ENCODE data around the gene NCSTN.
"Not testable (repeated sequence)": the region's sequence is repeated elsewhere in the genome, so short reads cannot be mapped to it uniquely, and the experiment has no call there.

The NCSTN gene

DNA sequence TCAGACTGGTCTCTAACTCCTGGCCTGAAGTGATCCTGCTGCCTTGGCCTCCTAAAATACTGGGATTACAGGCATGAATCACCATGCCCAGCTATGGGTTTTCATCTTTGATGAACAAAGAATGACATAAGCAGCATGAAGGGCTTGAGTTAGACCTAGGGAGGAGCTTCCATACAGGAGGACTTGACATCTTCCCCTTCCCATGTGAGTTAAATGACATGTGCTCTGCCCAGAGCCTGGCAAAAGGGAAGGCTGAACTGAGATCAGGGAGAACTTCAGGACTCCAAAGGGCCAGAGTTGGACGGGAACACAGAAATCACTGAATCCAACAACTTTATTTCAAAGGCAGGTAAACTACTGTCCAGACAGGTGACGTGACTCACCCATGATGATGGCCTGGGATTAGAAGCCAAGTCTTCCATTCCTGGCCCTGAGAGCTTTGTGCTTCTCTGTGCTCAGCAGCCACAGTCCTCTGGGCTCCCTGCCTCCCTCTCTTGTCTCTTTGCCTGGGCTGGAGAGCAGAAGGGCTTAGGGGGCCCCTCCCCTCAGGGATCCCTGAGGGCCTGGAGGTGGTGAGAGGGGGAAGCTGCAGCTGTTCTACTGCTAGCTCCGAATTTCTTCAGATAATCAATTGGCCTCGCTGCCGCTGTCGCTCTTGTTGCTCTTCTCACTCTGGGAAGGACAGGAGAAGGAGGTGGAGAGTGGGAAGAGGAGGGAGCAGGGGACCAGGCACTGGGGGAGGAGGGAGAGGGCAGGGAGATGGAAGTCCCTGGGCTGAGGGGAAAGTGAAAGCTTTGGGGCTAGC is 31.3 kb downstream of the NCSTN start:
- Histone ChIP-seq H3K27me3 (ENCODE audit: control insufficient read depth, insufficient read depth, low read length) (no peaks in the 10 kb centered on the region), H3K9ac (ENCODE audit: low read length) (no peak overlapping the region), H3K36me3 (ENCODE audit: control insufficient read depth, low read depth, low read length) (no peaks in the 10 kb centered on the region), H3K4me1 (ENCODE audit: control insufficient read depth, low read depth, low read length) (peaks cover 24% of the 10 kb centered on the region), H3K9me3 (ENCODE audit: control insufficient read depth, low read depth, low read length) (no peaks in the 10 kb centered on the region), H3K4me3 (ENCODE audit: low read length) (peak overlapping the region; percentile 16), H3K27ac (ENCODE audit: low read length) (no peak overlapping the region)

- Histone ChIP-seq H3K4me3 (ENCODE audit: low read length) (peak overlapping the region; percentile 2), H3K27me3 (ENCODE audit: control insufficient read depth, insufficient read depth, low read length) (no peaks in the 10 kb centered on the region), H3K27ac (ENCODE audit: low read length) (peak overlapping the region; percentile 4), H3K9ac (ENCODE audit: low read length) (peak overlapping the region; percentile 48), H3K4me1 (ENCODE audit: control insufficient read depth, low read depth, low read length) (peaks cover 24% of the 10 kb centered on the region), H3K9me3 (ENCODE audit: control insufficient read depth, low read depth, low read length) (no peaks in the 10 kb centered on the region), H3K36me3 (ENCODE audit: control insufficient read depth, low read depth, low read length) (no peaks in the 10 kb centered on the region)
Measured at GRCh38 chr1:160375788-160376524, 32.8 kb downstream of the NCSTN start.

GRCh38 chr1:160376525-160377131 is 33.4 kb downstream of the NCSTN start:
- Histone ChIP-seq H3K36me3 (ENCODE audit: control insufficient read depth, low read depth, low read length) (no peaks in the 10 kb centered on the region), H3K27ac (ENCODE audit: low read length) (no peak overlapping the region), H3K4me1 (ENCODE audit: control insufficient read depth, low read depth, low read length) (peaks cover 24% of the 10 kb centered on the region), H3K9ac (ENCODE audit: low read length) (no peak overlapping the region), H3K27me3 (ENCODE audit: control insufficient read depth, insufficient read depth, low read length) (no peaks in the 10 kb centered on the region), H3K4me3 (ENCODE audit: low read length) (peak overlapping the region; percentile 2), H3K9me3 (ENCODE audit: control insufficient read depth, low read depth, low read length) (no peaks in the 10 kb centered on the region)

DNA sequence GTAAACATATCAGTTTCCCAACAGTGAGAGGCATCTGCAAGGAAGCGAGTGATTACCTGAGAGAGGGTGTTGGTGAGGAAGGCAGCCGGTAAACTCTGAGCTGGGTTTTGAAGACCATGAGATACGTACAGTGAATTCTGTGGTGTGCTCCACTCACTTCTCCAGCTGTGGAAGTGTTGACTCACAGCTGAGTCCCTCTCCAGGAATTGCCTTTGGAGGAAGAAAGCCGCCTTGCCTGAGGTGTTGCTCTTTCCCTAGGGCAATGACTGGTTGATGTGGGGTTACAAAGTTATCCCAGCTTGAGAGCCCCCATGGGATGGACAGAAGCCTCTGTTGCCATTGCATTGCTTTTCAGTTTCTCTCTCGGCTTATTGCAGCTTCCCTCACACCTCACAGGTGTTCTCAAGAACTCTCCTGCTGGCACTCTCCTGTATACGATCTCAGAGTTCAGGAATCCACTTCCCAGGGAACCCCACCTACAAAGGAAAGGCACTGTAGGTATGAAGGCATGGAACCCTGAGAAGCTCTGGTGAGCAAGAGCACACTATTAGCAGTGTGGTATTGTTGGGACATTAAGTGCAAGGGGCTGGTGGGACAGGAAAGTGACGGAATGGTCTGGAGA is 34.5 kb downstream of the NCSTN start:
- Histone ChIP-seq H3K4me3 (ENCODE audit: low read length) (no peak overlapping the region), H3K27ac (ENCODE audit: low read length) (no peak overlapping the region), H3K9ac (ENCODE audit: low read length) (no peak overlapping the region), H3K4me1 (ENCODE audit: control insufficient read depth, low read depth, low read length) (peaks cover 24% of the 10 kb centered on the region), H3K9me3 (ENCODE audit: control insufficient read depth, low read depth, low read length) (no peaks in the 10 kb centered on the region), H3K36me3 (ENCODE audit: control insufficient read depth, low read depth, low read length) (no peaks in the 10 kb centered on the region), H3K27me3 (ENCODE audit: control insufficient read depth, insufficient read depth, low read length) (no peaks in the 10 kb centered on the region)

- not testable (repeated sequence) for H3K27me3 ChIP-seq (ENCODE audit: control insufficient read depth, insufficient read depth, low read length); H3K4me3 ChIP-seq (ENCODE audit: low read length); H3K4me1 ChIP-seq (ENCODE audit: control insufficient read depth, low read depth, low read length); H3K27ac ChIP-seq (ENCODE audit: low read length); H3K9ac ChIP-seq (ENCODE audit: low read length); H3K9me3 ChIP-seq (ENCODE audit: control insufficient read depth, low read depth, low read length); H3K36me3 ChIP-seq (ENCODE audit: control insufficient read depth, low read depth, low read length)
Measured at GRCh38 chr1:160384812-160385211, 41.6 kb downstream of the NCSTN start.

GRCh38 chr1:160388406-160388805 is 45.2 kb downstream of the NCSTN start:
- not testable (repeated sequence) for H3K4me1 ChIP-seq (ENCODE audit: control insufficient read depth, low read depth, low read length); H3K36me3 ChIP-seq (ENCODE audit: control insufficient read depth, low read depth, low read length); H3K27ac ChIP-seq (ENCODE audit: low read length); H3K4me3 ChIP-seq (ENCODE audit: low read length); H3K27me3 ChIP-seq (ENCODE audit: control insufficient read depth, insufficient read depth, low read length); H3K9ac ChIP-seq (ENCODE audit: low read length); H3K9me3 ChIP-seq (ENCODE audit: control insufficient read depth, low read depth, low read length)

GRCh38 chr1:160394673-160395072 is 51.5 kb downstream of the NCSTN start:
- Histone ChIP-seq H3K9ac (ENCODE audit: low read length) (no peak overlapping the region), H3K27ac (ENCODE audit: low read length) (no peak overlapping the region), H3K27me3 (ENCODE audit: control insufficient read depth, insufficient read depth, low read length) (no peaks in the 10 kb centered on the region), H3K4me3 (ENCODE audit: low read length) (no peak overlapping the region), H3K36me3 (ENCODE audit: control insufficient read depth, low read depth, low read length) (no peaks in the 10 kb centered on the region), H3K4me1 (ENCODE audit: control insufficient read depth, low read depth, low read length) (peaks cover 16% of the 10 kb centered on the region), H3K9me3 (ENCODE audit: control insufficient read depth, low read depth, low read length) (no peaks in the 10 kb centered on the region)

DNA sequence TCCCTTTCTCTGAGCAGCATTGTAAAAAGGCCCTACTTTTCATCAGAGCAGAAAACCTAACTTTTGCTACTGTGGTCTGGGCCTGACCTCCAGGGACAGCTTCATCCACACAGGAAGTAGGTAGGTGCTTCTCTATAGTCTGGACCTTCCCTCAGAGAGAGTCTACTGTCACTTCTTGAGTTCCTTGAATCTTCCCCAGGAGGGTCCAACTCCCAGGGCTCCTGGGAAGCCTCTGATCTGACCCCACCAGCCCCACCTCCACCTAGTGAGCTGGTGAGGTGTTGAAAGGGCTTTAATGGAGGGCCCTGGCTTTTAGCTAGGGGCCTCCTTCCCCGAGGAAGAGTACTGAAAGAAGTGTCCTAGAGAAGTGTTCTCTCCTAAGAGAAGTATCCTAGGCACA is 54.5 kb downstream of the NCSTN start:
- no peak overlapping the region for H3K27ac ChIP-seq (ENCODE audit: low read length)
- peaks cover 26% of the 10 kb centered on the region for H3K4me1 ChIP-seq (ENCODE audit: control insufficient read depth, low read depth, low read length)
- no peaks in the 10 kb centered on the region for H3K36me3 ChIP-seq (ENCODE audit: control insufficient read depth, low read depth, low read length)
- no peaks in the 10 kb centered on the region for H3K9me3 ChIP-seq (ENCODE audit: control insufficient read depth, low read depth, low read length)
- H3K9ac ChIP-seq (ENCODE audit: low read length): no peak overlapping the region
- H3K4me3 ChIP-seq (ENCODE audit: low read length): no peak overlapping the region
- no peaks in the 10 kb centered on the region for H3K27me3 ChIP-seq (ENCODE audit: control insufficient read depth, insufficient read depth, low read length)

DNA sequence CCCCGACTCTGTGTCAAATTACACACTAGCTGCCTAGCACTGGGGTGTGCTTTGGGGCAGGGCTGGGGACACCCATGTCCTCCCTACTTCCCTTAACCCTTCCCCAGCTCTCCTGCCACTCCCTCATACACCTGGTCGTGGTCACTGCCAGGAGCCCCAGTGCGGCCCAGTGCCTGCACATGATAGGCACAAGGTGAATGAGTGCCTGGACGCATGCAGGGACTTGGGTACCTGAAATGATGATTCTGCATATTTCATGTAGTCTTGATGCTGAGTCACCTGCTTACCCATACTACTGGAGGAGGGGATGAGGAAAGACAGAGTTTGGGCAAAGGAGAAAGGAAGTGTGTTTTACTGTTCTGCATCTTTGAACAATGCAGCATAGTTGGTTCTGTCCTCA is 55.6 kb downstream of the NCSTN start:
- H3K9me3 ChIP-seq (ENCODE audit: control insufficient read depth, low read depth, low read length): no peaks in the 10 kb centered on the region
- H3K36me3 ChIP-seq (ENCODE audit: control insufficient read depth, low read depth, low read length): no peaks in the 10 kb centered on the region
- no peaks in the 10 kb centered on the region for H3K27me3 ChIP-seq (ENCODE audit: control insufficient read depth, insufficient read depth, low read length)
- H3K4me1 ChIP-seq (ENCODE audit: control insufficient read depth, low read depth, low read length): peaks cover 38% of the 10 kb centered on the region
- no peak overlapping the region for H3K4me3 ChIP-seq (ENCODE audit: low read length)
- H3K27ac ChIP-seq (ENCODE audit: low read length): no peak overlapping the region
- peak overlapping the region; percentile 72 for H3K9ac ChIP-seq (ENCODE audit: low read length)

DNA sequence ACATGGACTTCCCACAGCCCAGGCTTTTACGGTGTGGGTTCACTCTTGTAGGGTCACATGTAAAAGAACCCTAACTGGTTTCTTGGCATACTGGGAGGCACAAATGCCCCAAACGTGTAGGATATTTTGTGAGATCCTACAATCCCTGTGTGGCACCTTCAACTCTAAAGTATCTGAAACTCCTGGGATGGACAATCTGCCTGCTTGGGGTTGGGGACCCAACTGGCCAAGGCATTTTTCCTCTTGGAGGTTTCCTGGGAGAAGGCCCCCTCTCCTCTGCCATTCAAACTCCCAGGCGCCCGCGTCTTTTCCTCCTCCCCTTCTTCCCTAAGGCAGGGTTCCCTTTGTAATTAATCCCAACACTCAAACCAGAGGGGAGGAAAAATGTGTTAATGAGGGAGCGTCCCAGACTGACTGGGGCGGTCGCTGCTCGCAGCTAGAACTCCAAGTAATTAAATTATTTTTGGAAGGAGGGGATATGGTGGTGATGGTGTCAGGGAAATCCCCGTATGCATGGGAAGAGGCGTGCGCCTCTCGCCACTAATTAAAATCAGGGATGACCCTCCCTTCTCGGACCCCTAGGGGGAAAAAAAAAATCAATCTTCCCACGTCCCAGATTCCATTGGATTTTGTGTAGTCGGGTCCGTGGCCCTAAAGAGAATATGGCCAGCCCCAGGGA is 56.5 kb downstream of the NCSTN start:
- Histone ChIP-seq H3K27me3 (ENCODE audit: control insufficient read depth, insufficient read depth, low read length) (no peaks in the 10 kb centered on the region), H3K4me3 (ENCODE audit: low read length) (peak overlapping the region; percentile 66), H3K9ac (ENCODE audit: low read length) (peak overlapping the region; percentile 72)

DNA sequence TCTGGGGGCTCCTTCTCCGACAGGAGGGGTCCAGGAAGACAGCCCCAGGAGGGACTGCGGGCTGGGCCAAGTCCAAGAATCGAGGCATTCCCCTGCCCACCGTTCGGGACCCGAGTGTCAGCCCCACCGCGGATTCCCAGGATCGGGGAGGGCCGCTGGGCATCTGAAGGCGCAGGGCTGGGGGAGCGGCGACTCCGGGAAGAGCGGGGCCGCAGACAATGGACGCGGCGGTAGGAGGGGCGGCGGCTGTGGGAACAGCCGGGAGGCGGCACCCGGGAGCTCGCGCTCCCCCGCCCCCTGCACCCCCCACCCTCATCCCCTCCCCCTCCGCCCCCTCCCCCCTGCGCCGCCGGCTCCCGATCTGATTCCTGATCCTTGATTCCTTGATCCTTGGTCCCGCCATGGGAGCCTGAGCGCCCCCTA is 57.1 kb downstream of the NCSTN start, which contains the start of gene VANGL2:
VANGL2 (plus strand) TSS at position 342 of the 423 bp plus-strand sequence. CDS start 15,274 bp downstream, outside the sequence.
- Histone ChIP-seq H3K4me1 (ENCODE audit: control insufficient read depth, low read depth, low read length) (peaks cover 38% of the 10 kb centered on the region), H3K9ac (ENCODE audit: low read length) (peak within 1 kb of the TSS; percentile 90), H3K4me3 (ENCODE audit: low read length) (peak within 1 kb of the TSS; percentile 70), H3K9me3 (ENCODE audit: control insufficient read depth, low read depth, low read length) (no peaks in the 10 kb centered on the region), H3K27ac (ENCODE audit: low read length) (peak within 1 kb of the TSS; percentile 76), H3K27me3 (ENCODE audit: control insufficient read depth, insufficient read depth, low read length) (no peaks in the 10 kb centered on the region), H3K36me3 (ENCODE audit: control insufficient read depth, low read depth, low read length) (no peaks in the 10 kb centered on the region)

More for the DNA sequence above, 56.5 kb downstream of the NCSTN start:
- no peaks in the 10 kb centered on the region for H3K36me3 ChIP-seq (ENCODE audit: control insufficient read depth, low read depth, low read length)
- H3K27ac ChIP-seq (ENCODE audit: low read length): peak overlapping the region; percentile 76
- peaks cover 38% of the 10 kb centered on the region for H3K4me1 ChIP-seq (ENCODE audit: control insufficient read depth, low read depth, low read length)
- H3K9me3 ChIP-seq (ENCODE audit: control insufficient read depth, low read depth, low read length): no peaks in the 10 kb centered on the region
